ENCODE data around the gene ECHS1. TPM values are rescaled to one million over a fixed set of nuclear protein-coding genes. Genes with fewer than 3 reads are reported as not detected.

Gene ECHS1
- polyA plus RNA-seq, 1 donor from 2014 or later = 122 TPM

GRCh38 chr10:133327651-133328357 lies 45.4 kb downstream of the ECHS1 start:
- H3K4me3 ChIP-seq (ENCODE audit: low read length) = no peak overlapping the region
- H3K27me3 ChIP-seq (ENCODE audit: insufficient read depth, low read depth, low read length) = peaks cover 25% of the 10 kb centered on the region
- TF ChIP-seq CTCF (IDR thresholded peaks at IDR 0.05; ENCODE audit: poor library complexity, severe bottlenecking) = no peak
- TF ChIP-seq REST (IDR thresholded peaks at IDR 0.05; ENCODE audit: borderline replicate concordance) = no peak
- TF ChIP-seq MXI1 (conservative IDR thresholded peaks at IDR 0.05; ENCODE audit: poor library complexity, severe bottlenecking) = no peak
- TF ChIP-seq EP300 (conservative IDR thresholded peaks at IDR 0.05; ENCODE audit: poor library complexity, severe bottlenecking) = no peak
- no peak for TF ChIP-seq SMC3 (conservative IDR thresholded peaks at IDR 0.05; ENCODE audit: poor library complexity)
- no peak for TF ChIP-seq EZH2 (IDR thresholded peaks at IDR 0.05; ENCODE audit: borderline replicate concordance, insufficient read depth, low read length, poor library complexity, severe bottlenecking)
- no peak for TF ChIP-seq TAF1 (IDR thresholded peaks at IDR 0.05; ENCODE audit: low read depth)
- TF ChIP-seq POLR2AphosphoS5 (IDR thresholded peaks at IDR 0.05) = no peak
- no peak for TF ChIP-seq RAD21 (conservative IDR thresholded peaks at IDR 0.05)
- H4K20me1 ChIP-seq (ENCODE audit: insufficient read depth) = no peaks in the 10 kb centered on the region
- H3K36me3 ChIP-seq (ENCODE audit: insufficient read depth, low read length) = no peaks in the 10 kb centered on the region
- H3K9me3 ChIP-seq (ENCODE audit: low read length) = no peaks in the 10 kb centered on the region
- no peak overlapping the region for H3K27ac ChIP-seq (ENCODE audit: low read length)
- no peak overlapping the region for H3K9ac ChIP-seq (ENCODE audit: low read length)
- no peak overlapping the region for H2AFZ ChIP-seq (ENCODE audit: low read depth, low read length)
- H3K4me2 ChIP-seq (ENCODE audit: low read length) = no peak overlapping the region
- H3F3A ChIP-seq (ENCODE audit: insufficient read depth, low read length, poor library complexity, severe bottlenecking) = no peaks in the 10 kb centered on the region
- no peaks in the 10 kb centered on the region for H3K79me2 ChIP-seq (replicated peaks; ENCODE audit: insufficient read depth, low read length)
- H3K9me2 ChIP-seq (ENCODE audit: insufficient read depth, low read length) = no peaks in the 10 kb centered on the region

- Histone ChIP-seq H3K9me3 (ENCODE audit: low read length) (no peaks in the 10 kb centered on the region), H3K4me2 (ENCODE audit: low read length) (no peak overlapping the region), H3K4me3 (ENCODE audit: low read length) (no peak overlapping the region), H3K79me2 (replicated peaks; ENCODE audit: insufficient read depth, low read length) (no peaks in the 10 kb centered on the region), H3F3A (ENCODE audit: insufficient read depth, low read length, poor library complexity, severe bottlenecking) (no peaks in the 10 kb centered on the region), H3K27me3 (ENCODE audit: insufficient read depth, low read depth, low read length) (peaks cover 25% of the 10 kb centered on the region), H3K36me3 (ENCODE audit: insufficient read depth, low read length) (no peaks in the 10 kb centered on the region), H4K20me1 (ENCODE audit: insufficient read depth) (no peaks in the 10 kb centered on the region), H3K9ac (ENCODE audit: low read length) (no peak overlapping the region), H3K27ac (ENCODE audit: low read length) (no peak overlapping the region), H2AFZ (ENCODE audit: low read depth, low read length) (no peak overlapping the region), H3K9me2 (ENCODE audit: insufficient read depth, low read length) (no peaks in the 10 kb centered on the region)
- TF ChIP-seq REST (IDR thresholded peaks at IDR 0.05; ENCODE audit: borderline replicate concordance) = no peak
- no peak for TF ChIP-seq CTCF (IDR thresholded peaks at IDR 0.05; ENCODE audit: poor library complexity, severe bottlenecking)
- no peak for TF ChIP-seq POLR2AphosphoS5 (IDR thresholded peaks at IDR 0.05)
- TF ChIP-seq SMC3 (conservative IDR thresholded peaks at IDR 0.05; ENCODE audit: poor library complexity) = no peak
- TF ChIP-seq MXI1 (conservative IDR thresholded peaks at IDR 0.05; ENCODE audit: poor library complexity, severe bottlenecking) = no peak
- TF ChIP-seq EP300 (conservative IDR thresholded peaks at IDR 0.05; ENCODE audit: poor library complexity, severe bottlenecking) = no peak
- no peak for TF ChIP-seq TAF1 (IDR thresholded peaks at IDR 0.05; ENCODE audit: low read depth)
- no peak for TF ChIP-seq RAD21 (conservative IDR thresholded peaks at IDR 0.05)
- no peak for TF ChIP-seq EZH2 (IDR thresholded peaks at IDR 0.05; ENCODE audit: borderline replicate concordance, insufficient read depth, low read length, poor library complexity, severe bottlenecking)
Measured at GRCh38 chr10:133326745-133327650, 46.2 kb downstream of the ECHS1 start.

Measured in neural cell (in vitro differentiated cells).